DND-41 (cell line): Measurements from ENCODE around the gene PTPRN2.

Source experiments
- EZH2 ChIP-seq: IDR thresholded peaks from 3 replicates; pipeline ENCODE4 v1.6.1; 2012; ENCODE audit warnings: borderline replicate concordance, low read depth, mild to moderate bottlenecking, moderate library complexity, low read length, inconsistent platforms; ENCODE audit not compliant: severe bottlenecking
- TF ChIP-seq, protein P1 (sequence below): IDR thresholded peaks from 2 replicates; pipeline ENCODE4 v1.5.1; 2012; ENCODE audit warnings: borderline replicate concordance, low read length, moderate library complexity, mild to moderate bottlenecking; ENCODE audit not compliant: poor library complexity, severe bottlenecking; ENCODE audit errors: extremely low read depth

DNA sequence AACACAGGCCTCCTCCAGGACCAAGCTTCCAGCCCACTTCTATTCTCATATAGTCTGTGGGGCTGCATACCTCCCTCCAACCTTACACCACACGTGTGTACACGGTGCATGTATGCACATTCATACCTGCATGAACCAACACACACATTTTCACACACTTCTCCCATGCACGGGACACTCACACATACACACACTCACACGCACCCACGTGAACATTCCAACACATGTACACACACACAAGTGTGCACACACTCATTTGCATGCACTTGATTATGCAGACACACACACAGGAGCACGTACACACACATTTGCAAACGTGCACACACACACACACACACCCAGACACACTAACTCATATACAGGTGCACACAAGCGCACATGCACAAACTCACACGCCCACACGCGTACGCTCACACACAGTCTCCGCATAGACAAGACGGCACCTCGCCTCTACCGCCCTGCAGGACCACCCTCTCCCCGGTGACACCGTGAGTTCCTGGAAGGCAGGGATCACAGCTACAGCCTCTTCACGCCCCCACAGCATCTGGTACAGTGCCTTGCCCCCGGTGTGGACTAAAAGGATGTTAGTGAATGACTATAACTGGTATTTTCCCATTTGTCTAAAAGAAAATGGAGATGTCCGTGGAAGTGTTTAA is 263.8 kb downstream of the PTPRN2 start:
- TF ChIP-seq, protein P1, sequence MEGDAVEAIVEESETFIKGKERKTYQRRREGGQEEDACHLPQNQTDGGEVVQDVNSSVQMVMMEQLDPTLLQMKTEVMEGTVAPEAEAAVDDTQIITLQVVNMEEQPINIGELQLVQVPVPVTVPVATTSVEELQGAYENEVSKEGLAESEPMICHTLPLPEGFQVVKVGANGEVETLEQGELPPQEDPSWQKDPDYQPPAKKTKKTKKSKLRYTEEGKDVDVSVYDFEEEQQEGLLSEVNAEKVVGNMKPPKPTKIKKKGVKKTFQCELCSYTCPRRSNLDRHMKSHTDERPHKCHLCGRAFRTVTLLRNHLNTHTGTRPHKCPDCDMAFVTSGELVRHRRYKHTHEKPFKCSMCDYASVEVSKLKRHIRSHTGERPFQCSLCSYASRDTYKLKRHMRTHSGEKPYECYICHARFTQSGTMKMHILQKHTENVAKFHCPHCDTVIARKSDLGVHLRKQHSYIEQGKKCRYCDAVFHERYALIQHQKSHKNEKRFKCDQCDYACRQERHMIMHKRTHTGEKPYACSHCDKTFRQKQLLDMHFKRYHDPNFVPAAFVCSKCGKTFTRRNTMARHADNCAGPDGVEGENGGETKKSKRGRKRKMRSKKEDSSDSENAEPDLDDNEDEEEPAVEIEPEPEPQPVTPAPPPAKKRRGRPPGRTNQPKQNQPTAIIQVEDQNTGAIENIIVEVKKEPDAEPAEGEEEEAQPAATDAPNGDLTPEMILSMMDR: no peak
- TF ChIP-seq EZH2: no peak
